Measurements from ENCODE around the gene RNF144B.

- TF ChIP-seq CTCF (conservative IDR thresholded peaks at IDR 0.05 in 1 of 2, IDR thresholded peaks at IDR 0.05 in 1 of 2; ENCODE audit: low read depth in 1 of 2, low read length in 2 of 2) (no peak), EZH2 (IDR thresholded peaks at IDR 0.05; ENCODE audit: low read length, missing control alignments) (no peak)
Observed at GRCh38 chr6:18362058-18362561, 25.0 kb upstream of the RNF144B start.

Data from fibroblast of lung (primary cell).